D341Med (cell line): ENCODE data around the gene ASH1L.
"Not testable (repeated sequence)": the region's sequence is repeated elsewhere in the genome, so short reads cannot be mapped to it uniquely, and the experiment has no call there.

ENCODE experiments used
- DNase-seq: peaks from one replicate; pipeline ENCODE4 v3.0.0; 2012; ENCODE audit warnings: low spot score

Gene ASH1L

DNA sequence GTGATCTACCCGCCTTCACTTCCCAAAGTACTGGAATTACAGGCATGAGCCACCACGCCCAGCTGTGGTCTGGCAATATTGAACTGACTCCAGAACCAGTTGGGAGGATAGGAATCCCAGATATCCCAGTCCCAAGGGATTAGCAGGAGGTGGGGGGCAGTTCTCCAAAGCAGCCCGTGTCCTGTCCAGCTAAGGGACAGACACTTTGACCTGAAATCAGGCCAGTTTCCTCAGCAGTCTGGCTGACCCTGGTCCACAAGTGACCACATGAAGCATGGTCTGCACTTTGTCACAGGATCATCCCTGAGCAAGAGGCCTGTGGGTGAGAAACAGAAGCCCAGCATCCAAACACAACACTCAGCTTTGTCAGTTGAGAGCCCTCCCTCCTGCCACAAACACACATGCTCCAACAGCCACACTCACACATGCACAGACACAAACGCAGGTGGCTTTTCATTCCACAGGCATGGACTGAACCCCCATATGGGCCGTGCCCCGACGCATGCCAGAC is 256.7 kb downstream of the ASH1L start:
- no peak for DNase-seq

DNA sequence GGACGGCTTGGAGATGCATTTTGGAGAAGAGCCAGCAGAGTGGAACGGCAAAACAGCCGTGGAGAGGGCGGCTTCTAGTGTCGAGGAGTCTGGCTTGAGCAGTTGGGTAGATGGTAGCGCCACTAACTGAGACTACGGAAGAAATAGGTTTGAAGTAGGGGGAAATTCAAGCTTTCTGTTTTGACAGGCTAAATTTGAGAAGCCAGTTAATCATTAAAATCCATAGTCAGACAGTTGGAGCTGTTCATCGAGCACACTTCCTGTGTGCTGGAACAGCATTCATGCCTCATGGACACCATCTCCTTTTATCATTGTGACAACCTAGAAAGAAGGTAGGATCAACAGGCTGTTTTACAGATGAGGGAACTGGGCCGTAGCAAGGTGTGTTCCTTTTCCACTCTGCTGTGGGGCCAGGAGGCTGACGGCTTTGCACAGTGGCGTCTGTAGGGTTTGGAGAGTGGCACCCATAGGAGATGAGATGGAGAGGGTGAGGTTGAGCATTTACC is 258.0 kb downstream of the ASH1L start:
- DNase-seq: no peak

DNA sequence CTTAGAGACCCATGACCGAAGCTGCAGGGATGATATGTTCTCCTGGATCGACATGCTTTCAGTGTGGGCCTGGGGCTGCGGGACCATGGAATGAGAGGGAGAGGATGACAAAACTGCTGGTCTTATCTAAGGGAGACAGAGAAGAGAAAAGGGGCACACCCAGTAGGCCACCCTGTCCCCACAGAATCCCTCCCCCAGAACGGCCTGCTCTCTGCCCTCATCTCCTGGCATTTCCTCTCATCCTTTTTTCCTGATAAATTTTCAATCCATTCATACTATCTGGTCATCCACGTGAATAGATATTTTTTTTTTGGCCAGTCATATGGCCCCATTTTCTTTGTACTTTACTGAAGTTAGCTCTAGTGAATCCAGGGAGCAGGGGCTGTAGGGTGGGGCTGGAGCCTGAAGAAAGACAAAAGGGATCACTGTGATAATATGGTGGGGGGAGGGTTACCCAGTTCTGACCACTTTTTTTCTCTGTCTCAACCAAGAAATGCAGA is 261.2 kb downstream of the ASH1L start, which contains the start of gene PKLR:
TSS of gene PKLR (minus strand) at position 97 of the 500 bp plus-strand sequence. CDS start at position 54, 43 bp downstream.
- DNase-seq: no peak

DNA sequence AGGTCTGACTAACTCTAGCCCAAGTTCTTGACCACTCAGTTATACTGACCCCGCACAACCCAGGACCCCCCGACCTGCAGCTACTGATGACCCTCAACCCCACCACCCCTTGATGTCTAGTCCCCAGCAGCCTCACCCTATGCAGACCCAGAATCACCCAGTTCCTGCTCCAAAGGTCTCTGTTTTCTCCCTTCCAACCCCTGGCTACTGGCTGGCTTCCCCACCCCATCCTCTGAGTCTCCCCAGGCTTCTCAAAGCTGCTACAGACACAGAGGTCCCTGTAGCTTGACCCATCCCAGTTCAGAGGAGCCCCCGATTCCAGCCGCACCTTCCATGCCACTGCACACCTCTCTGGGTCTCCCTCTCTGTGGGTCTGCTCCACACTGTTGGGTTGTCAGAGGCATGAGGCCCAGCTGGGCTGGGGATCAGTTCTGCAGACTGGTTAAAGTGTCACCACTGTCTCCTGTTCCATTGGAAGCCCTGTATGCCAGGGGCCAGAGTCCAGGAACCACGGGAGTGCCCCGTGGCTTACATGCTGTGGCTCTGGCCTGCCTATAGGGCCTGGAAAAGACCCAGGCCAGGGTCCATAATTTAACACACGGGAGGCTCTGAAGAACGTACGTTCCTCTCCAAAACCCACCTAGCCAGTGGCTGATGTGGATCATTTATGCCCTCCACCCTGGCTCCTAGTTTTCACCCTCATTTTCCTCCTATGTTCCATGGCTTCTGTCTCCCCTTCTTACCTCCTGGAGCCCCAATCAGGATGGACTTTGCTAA is 261.9 kb downstream of the ASH1L start:
- no peak for DNase-seq

DNA sequence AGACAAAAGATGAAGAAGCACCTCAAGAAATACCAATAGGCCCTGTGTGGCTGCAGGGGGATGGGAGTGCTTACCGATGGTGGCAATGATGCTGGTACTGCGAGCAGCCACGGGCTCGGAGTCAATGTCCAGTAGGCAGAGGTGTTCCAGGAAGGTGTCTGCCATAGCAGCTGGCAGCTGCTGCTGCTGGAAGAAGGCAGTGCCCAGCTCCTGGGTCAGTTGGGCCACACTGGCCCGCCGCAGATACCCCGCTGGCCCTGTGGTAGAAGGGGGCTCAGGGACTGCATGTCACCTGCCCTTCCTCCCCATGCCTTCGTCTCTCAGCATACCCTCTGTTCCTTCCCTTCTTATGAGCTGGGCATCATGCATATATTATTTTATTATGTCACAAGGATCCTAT is 262.6 kb downstream of the ASH1L start:
- no peak for DNase-seq

DNA sequence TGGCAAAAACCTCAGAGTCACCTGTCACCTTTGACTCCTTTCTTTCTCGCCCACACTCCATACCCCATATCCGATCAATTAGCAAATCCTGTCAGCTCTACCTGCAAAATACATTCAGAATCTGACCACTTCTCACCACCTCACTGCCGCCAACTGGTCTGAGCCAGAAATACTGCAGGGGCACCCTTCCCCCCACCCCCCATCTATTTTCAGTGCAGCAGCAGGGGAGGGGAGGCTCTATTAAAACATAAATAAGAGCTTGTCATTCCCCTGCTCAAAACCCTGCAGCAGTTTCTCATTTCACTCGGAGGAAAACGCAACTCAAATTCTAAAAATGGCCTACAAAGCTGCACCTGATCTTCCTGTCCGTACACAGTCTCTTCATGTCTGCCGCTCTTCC is 265.2 kb downstream of the ASH1L start:
- DNase-seq: no peak

DNA sequence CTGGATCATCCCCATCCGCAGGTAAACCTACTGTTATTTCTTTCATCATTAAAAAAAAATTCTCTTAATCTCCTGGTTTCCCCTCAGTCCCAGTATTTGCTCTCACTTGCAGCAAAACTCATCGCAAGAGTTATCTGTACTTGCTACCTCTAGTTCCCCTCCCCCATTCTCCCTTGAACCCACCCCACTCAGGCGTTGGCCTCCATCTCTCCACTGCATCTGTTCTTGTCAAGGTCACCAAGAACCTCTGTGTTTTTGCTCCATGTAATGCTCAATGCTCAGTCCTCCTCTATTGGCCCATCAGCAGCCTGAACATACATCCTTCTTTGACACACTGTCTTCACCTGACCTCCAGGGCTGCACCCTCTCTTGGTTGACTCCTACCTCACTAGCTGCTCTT is 265.9 kb downstream of the ASH1L start:
- DNase-seq: no peak

DNA sequence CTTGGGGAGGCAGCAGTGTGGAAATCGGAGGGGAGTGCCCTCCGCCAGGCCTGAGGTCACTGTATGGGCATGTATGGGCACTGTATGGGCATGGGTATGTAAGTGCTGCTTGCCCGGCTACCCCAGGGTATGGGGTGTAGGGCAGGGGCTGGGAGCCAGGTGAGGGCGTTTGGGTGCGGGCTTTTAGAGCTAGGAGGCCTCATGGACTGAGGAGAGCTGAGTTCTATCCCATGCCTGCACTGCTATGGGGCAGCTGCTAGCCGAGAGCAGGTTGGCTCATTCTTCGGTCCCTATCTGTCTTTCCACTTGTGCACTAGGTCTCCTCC is 266.7 kb downstream of the ASH1L start:
- no peak for DNase-seq

DNA sequence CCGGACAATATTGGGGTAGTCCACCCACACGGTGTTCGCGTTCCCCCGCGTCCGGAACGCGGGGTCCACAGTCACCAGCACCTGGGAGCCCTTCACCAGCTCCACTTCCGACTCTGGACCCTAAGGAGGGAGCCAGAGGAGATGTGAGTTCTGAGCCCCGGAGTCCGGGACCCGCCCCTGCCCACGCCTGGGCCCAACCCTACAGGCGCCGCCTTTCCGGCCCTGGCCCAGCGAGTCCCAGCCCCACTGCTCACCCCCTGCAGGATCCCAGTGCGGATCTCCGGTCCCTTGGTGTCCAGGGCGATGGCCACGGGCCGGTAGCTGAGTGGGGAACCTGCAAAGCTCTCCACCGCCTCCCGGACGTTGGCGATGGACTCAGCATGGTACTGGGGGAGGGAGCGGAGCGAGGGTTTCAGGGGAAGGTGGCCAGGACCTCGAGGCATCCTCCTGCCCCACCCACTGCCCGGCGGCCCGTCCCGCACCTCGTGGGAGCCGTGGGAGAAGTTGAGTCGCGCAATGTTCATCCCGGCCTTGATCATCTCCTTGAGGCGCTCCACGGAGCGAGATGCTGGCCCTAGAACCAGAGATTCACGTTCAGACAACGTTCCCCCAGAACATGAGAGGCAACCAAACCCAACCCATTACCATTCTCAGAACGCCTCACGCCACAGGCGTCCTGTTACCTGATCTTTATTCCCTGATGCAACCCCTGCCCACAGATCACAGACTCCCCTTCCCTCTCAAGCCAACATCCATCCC is 267.2 kb downstream of the ASH1L start:
- no peak for DNase-seq

DNA sequence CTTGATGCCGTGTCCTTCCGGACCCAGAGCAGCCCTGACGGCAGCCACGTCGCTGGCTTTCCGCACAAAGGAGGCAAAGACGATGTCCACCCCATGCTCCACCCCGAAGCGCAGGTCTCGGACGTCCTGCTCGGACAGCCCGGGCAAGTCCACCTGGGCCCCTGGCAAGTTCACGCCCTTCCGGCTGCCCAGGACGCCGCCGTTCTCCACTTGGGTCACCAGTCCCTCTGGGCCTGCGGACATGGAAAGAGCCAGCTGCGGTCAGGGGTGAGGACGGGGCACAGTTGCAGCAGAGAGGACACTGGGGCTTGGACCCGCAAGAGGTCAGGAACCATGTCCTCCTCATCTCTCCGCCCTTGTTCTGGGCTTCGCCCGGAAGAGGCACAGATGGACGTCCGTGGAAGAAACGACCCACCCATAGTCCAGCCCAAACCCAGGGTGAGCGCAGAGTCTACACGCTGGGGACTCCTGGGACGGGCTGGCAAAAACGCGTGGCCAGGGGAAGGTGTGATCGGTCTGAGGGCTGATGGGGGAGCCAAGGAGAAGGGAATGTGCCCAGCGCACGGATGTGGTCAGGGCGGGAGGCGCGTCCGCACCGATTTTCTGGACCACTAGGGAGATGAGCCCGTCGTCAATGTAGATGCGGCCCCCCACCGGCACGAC is 268.0 kb downstream of the ASH1L start:
- no peak for DNase-seq

DNA sequence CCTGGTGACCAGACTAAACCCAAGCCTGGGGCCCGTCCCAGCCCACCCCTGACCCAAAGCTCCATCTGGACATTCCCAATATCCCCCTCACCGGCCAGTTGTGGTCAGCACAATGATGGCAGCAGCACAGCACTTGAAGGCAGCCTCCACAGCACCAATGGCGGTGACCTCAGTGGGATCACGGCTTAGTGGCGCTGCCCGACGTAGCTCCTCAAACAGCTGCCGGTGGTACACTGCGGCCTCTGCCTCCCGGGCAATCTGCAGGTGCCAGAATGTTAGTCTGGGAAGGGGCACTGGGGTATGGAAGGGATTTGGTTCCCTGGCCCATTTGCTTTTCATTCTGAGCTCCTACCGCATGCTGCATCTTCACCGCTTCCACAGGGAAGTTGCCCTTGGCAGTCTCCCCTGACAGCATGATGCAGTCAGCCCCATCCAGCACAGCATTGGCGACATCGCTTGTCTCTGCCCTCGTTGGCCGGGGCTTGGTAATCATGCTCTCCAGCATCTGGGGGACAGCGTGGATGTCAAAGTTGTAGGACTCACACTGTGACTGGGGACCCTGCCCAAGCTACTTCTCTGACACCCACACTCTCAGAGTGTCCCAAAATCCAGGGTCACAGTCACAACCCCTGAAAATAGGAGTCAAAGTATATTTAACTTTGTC is 269.4 kb downstream of the ASH1L start:
- DNase-seq: no peak

DNA sequence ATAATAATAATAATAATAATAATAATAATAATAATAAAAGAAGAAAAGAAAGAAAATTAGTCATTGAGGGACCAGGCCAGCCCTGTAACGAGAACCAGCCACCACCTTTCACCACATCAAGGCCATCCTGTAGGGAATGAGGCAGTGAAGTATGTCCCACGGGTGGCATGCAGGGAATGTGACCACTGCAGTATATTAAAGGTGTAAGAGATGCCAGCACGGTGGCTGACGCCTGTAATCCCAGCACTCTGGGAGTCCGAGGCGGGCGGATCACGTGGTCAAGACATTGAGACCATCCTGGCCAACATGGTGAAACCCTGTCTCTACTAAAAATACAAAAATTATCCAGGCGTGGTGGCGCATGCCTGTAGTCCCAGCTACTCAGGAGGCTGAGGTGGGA is 271.6 kb downstream of the ASH1L start:
- not testable (repeated sequence) for DNase-seq

DNA sequence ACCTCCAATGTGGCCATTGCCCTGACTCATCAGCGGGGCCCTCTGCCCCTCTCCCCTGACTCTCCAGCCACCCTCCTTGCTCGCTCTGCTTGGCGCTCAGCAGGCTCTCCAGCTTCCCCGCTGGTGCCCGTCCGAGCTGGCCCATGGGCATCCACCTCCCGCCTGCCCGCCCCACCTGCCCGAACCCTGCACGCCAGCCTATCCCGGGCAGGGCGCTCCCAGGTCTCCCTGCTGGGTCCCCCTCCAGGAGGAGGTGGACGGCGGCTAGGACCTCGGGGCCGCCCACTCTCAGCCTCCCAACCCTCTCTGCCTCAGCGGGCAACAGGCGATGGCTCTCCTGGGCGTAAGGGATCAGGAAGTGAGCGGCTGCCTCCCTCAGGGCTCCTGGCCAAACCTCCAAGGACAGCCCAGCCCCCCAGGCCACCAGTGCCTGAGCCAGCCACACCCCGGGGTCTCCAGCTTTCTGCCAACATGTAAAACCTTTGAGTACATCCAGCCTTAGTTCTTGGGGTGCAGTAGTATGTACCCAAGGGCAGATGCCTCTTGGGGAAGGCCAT is 274.5 kb downstream of the ASH1L start:
- DNase-seq: no peak

DNA sequence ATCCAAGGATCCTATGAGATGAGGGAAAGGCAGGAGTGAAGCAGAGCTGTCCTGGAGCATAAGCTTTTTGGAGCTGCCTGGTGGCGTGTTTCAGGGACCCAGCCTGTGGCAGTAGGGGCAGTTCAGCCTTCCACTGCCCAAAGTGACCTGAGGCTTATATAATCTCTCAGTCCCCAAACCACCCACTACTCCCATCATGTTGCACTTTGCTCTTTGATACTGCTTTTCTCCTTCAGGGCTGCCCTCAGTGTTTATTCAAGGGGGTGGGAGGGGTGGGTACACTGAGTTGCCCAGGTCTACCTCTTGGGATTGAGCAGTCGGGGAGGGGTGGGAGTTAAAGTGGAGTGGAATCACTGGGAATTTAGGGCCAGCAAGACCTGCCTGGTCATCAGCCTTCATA is 276.1 kb downstream of the ASH1L start:
- DNase-seq: no peak

DNA sequence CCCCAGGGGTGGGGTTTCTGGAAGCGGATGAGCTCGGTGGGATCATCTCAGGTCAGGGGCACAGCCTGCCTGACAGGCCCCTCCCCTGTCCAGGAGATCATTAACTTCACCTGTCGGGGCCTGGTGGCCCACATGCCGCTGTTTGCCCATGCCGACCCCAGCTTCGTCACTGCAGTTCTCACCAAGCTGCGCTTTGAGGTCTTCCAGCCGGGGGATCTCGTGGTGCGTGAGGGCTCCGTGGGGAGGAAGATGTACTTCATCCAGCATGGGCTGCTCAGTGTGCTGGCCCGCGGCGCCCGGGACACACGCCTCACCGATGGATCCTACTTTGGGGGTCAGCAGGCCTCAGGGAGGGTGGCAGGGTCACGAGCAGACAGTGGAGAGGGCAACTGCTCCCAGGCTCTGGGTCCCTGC is 277.0 kb downstream of the ASH1L start:
- DNase-seq: no peak
